Measurements from ENCODE around the gene RIC8B.

RIC8B gene

DNA sequence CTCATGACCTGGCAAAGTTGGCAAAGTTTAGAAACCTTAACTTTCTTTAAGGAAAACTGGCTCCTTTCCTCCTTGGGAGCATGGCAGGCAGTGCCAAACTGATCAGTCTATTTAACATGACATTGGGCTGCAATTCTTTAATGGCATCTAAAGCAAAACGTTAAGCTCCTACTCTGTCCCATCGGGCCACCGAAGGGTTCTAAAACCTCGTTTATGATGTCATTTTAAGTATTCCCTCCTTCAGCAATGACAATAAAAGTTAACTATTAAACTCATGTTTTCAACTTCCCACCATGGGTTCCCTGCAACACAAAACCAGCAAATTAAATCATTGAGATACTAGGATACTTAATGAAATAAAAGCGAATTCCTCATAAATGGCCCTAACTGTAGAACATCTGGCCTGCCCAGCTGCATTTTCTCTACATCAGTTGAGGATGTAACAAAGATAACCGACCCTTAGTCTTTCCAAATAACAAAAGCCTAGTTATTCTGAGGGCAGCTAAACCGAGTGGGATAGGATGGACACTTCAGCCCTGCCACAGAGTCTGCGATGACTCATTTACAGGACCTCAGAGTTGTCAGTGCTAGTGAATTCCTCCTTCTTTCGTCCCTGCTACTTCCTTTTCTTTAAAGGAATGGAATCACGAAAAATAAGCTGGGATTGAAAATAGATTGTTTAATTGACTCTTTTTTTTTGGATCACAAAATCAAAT, 34.5 kb upstream of the RIC8B start:
- TF ChIP-seq, protein P1, sequence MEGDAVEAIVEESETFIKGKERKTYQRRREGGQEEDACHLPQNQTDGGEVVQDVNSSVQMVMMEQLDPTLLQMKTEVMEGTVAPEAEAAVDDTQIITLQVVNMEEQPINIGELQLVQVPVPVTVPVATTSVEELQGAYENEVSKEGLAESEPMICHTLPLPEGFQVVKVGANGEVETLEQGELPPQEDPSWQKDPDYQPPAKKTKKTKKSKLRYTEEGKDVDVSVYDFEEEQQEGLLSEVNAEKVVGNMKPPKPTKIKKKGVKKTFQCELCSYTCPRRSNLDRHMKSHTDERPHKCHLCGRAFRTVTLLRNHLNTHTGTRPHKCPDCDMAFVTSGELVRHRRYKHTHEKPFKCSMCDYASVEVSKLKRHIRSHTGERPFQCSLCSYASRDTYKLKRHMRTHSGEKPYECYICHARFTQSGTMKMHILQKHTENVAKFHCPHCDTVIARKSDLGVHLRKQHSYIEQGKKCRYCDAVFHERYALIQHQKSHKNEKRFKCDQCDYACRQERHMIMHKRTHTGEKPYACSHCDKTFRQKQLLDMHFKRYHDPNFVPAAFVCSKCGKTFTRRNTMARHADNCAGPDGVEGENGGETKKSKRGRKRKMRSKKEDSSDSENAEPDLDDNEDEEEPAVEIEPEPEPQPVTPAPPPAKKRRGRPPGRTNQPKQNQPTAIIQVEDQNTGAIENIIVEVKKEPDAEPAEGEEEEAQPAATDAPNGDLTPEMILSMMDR (IDR thresholded peaks at IDR 0.05; ENCODE audit: low read depth, low read length), result no peak
- no peak for TF ChIP-seq EZH2phosphoT487 (IDR thresholded peaks at IDR 0.05; ENCODE audit: low read depth)
- H3K27me3 ChIP-seq (ENCODE audit: low read depth, low read length), result peaks cover 29% of the 10 kb centered on the region
- H3K79me2 ChIP-seq (ENCODE audit: low read length), result no peaks in the 10 kb centered on the region
- no peak overlapping the region for H3K4me2 ChIP-seq (ENCODE audit: low read length)
- H3K9ac ChIP-seq (ENCODE audit: low read length), result no peak overlapping the region
- H4K20me1 ChIP-seq (ENCODE audit: insufficient read depth, low read length), result no peaks in the 10 kb centered on the region
- H3K9me3 ChIP-seq (ENCODE audit: insufficient read depth, low read length), result no peaks in the 10 kb centered on the region
- H3K36me3 ChIP-seq (replicated peaks; ENCODE audit: low read depth, low read length), result no peaks in the 10 kb centered on the region
- no peak overlapping the region for H3K4me3 ChIP-seq (ENCODE audit: low read length)
- no peaks in the 10 kb centered on the region for H3K4me1 ChIP-seq (ENCODE audit: low read length)
- no peak overlapping the region for H3K27ac ChIP-seq (ENCODE audit: low read length)
- no peak overlapping the region for H2AFZ ChIP-seq (ENCODE audit: low read depth, low read length)

DNA sequence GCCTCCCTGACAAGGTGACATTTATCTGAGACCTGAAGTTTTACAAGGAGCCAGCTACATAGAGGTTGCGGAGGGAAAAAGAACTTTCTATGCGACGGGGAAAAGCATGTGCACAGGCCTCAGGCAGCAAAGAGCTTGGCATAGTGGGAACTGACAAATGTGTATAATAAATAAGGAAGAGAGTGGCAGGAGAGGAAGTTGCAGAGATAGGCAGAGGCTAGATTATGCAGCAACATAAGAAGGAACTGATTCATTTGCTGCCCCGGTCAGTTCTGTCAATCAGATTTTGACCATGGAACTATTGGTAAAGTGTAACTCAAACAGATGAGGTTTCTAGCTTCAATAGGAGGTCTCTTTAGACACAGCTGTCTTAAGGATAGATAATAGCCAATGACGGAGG, 33.7 kb upstream of the RIC8B start:
- Histone ChIP-seq H4K20me1 (ENCODE audit: insufficient read depth, low read length) (no peaks in the 10 kb centered on the region), H3K9me3 (ENCODE audit: insufficient read depth, low read length) (no peaks in the 10 kb centered on the region), H3K27ac (ENCODE audit: low read length) (no peak overlapping the region), H2AFZ (ENCODE audit: low read depth, low read length) (no peak overlapping the region), H3K27me3 (ENCODE audit: low read depth, low read length) (peaks cover 30% of the 10 kb centered on the region), H3K36me3 (replicated peaks; ENCODE audit: low read depth, low read length) (no peaks in the 10 kb centered on the region), H3K79me2 (ENCODE audit: low read length) (no peaks in the 10 kb centered on the region), H3K4me3 (ENCODE audit: low read length) (no peak overlapping the region), H3K9ac (ENCODE audit: low read length) (no peak overlapping the region), H3K4me1 (ENCODE audit: low read length) (no peaks in the 10 kb centered on the region), H3K4me2 (ENCODE audit: low read length) (no peak overlapping the region)
- TF ChIP-seq, protein P1 (IDR thresholded peaks at IDR 0.05; ENCODE audit: low read depth, low read length), result no peak
- no peak for TF ChIP-seq EZH2phosphoT487 (IDR thresholded peaks at IDR 0.05; ENCODE audit: low read depth)

DNA sequence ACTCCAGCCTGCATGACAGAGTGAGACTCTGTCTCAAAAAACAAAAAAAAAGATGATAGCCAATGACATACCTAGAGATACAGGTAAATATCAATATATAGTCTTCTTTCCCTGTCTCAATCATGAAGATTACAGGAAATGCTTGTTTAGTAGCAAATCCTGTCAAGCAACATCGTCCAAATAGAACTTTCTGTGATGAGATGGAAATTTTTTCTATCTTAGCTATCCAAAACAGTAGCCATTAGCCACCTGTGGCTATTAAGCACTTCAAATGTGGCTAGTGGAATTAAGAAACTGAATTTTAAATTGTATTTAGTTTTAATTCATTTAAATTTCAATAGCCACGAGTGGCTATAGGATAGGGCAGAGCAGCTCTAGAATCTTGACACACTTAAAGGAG, 33.2 kb upstream of the RIC8B start:
- H3K9ac ChIP-seq (ENCODE audit: low read length), result no peak overlapping the region
- no peaks in the 10 kb centered on the region for H3K36me3 ChIP-seq (replicated peaks; ENCODE audit: low read depth, low read length)
- H3K79me2 ChIP-seq (ENCODE audit: low read length), result no peaks in the 10 kb centered on the region
- no peak overlapping the region for H3K27ac ChIP-seq (ENCODE audit: low read length)
- H2AFZ ChIP-seq (ENCODE audit: low read depth, low read length), result no peak overlapping the region
- no peaks in the 10 kb centered on the region for H3K9me3 ChIP-seq (ENCODE audit: insufficient read depth, low read length)
- TF ChIP-seq, protein P1 (IDR thresholded peaks at IDR 0.05; ENCODE audit: low read depth, low read length), result no peak
- TF ChIP-seq EZH2phosphoT487 (IDR thresholded peaks at IDR 0.05; ENCODE audit: low read depth), result no peak
- no peaks in the 10 kb centered on the region for H3K4me1 ChIP-seq (ENCODE audit: low read length)
- no peaks in the 10 kb centered on the region for H4K20me1 ChIP-seq (ENCODE audit: insufficient read depth, low read length)
- H3K27me3 ChIP-seq (ENCODE audit: low read depth, low read length), result peaks cover 30% of the 10 kb centered on the region
- no peak overlapping the region for H3K4me3 ChIP-seq (ENCODE audit: low read length)
- no peak overlapping the region for H3K4me2 ChIP-seq (ENCODE audit: low read length)

DNA sequence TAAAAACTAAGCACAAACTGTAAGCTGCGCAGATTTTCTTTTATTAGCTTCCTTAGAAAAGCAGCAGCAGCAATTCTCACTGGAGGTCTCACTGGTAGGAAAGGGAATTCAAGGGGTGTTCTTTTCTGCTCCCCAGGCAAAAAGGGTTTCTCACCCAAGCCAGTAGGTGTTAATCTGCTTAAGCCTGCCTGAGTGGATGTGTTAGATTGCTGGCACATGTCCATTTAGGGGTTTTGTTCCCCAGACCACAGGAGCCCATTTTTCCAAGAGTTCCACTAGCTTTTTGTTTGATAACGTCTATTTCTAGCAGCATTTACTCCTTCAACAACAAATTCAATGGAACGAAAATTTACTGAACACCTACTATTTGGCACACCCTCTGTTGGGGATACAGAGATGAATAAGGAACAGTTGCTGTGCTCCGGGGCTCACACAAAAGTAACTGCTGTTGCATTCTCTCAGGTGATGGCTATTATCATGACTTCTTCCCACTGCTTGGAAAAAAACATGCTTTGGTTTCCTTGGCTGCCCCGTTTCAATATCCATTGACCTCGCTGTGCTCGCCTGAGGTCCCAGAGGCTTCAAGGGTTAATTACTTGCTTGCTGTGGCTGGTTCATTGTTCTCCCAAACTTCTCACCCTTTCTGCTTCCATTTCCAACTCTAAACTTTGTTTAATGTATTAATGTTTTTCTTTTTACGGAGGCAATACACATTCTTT, 31.1 kb upstream of the RIC8B start:
- TF ChIP-seq, protein P1 (IDR thresholded peaks at IDR 0.05; ENCODE audit: low read depth, low read length), result no peak
- TF ChIP-seq EZH2phosphoT487 (IDR thresholded peaks at IDR 0.05; ENCODE audit: low read depth), result no peak
- H3K79me2 ChIP-seq (ENCODE audit: low read length), result no peaks in the 10 kb centered on the region
- H3K27me3 ChIP-seq (ENCODE audit: low read depth, low read length), result peaks cover 30% of the 10 kb centered on the region
- no peaks in the 10 kb centered on the region for H3K36me3 ChIP-seq (replicated peaks; ENCODE audit: low read depth, low read length)
- no peak overlapping the region for H3K27ac ChIP-seq (ENCODE audit: low read length)
- H4K20me1 ChIP-seq (ENCODE audit: insufficient read depth, low read length), result no peaks in the 10 kb centered on the region
- H3K4me3 ChIP-seq (ENCODE audit: low read length), result no peak overlapping the region
- H3K9me3 ChIP-seq (ENCODE audit: insufficient read depth, low read length), result no peaks in the 10 kb centered on the region
- H2AFZ ChIP-seq (ENCODE audit: low read depth, low read length), result no peak overlapping the region
- peaks cover 5% of the 10 kb centered on the region; the same call in 1 of the 2 replicates for H3K4me1 ChIP-seq (ENCODE audit: low read length)
- no peak overlapping the region for H3K4me2 ChIP-seq (ENCODE audit: low read length)
- no peak overlapping the region for H3K9ac ChIP-seq (ENCODE audit: low read length)
